OCI-LY7 (cell line): Measurements from ENCODE around the gene SRCIN1.

Experiments
- CTCF ChIP-seq: fragments of 200-600 bp; sonication (generic); conservative IDR thresholded peaks from 2 replicates; pipeline ENCODE4 v1.5.1; 2014; ENCODE audit warnings: mild to moderate bottlenecking, antibody characterized with exemption, low read length, moderate library complexity, mixed read lengths
- EZH2phosphoT487 ChIP-seq: fragments of 200-600 bp; sonication (generic); IDR thresholded peaks from 2 replicates; pipeline ENCODE4 v1.6.1; 2018; ENCODE audit warnings: low read depth, borderline replicate concordance, mild to moderate bottlenecking, mixed run types, antibody characterized with exemption, low read length, moderate library complexity, mixed read lengths

DNA sequence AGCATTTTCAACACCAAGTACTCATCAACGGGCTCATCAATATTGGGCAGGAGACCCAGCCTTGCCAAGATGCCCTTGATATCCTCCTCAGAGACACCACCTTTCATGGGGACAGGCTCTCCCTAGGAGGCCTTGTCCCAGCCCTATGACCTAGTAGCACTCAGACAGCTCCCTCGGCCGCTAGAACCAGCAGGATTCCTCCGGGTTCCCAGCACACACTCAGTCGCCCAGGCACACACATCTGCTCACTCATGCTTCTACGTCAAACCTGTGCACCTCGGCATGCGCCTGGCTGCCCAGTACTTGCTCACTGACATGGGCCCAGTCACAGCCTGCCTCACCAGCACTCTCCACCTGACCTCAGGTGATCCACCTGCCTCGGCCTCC is 17.0 kb downstream of the SRCIN1 start:
- TF ChIP-seq CTCF: no peak
- TF ChIP-seq EZH2phosphoT487: no peak
